NCI-H1417 (cell line): ENCODE results near the gene RPS14.

Experiments used
- DNase-seq, 3 experiments: peaks; one replicate each; lab custom pipeline; 2025; lab: John Stamatoyannopoulos, UW

RPS14 gene

GRCh38 chr5:150449517-150450339 lies at the start of gene RPS14:
RPS14 (minus strand) TSS chr5:150449739; CDS start chr5:150447733, 2,006 bp downstream.
- peak; percentile 84 to 95 (median 92) for DNase-seq

- no peak for DNase-seq
These were observed 49.4 kb upstream of the RPS14 start for GRCh38 chr5:150498971-150499370.

GRCh38 chr5:150498501-150498900 lies 49.0 kb upstream of the RPS14 start:
- peak in 1 of 3 experiments; percentile 2 for DNase-seq

GRCh38 chr5:150497989-150498317 lies 48.4 kb upstream of the RPS14 start:
- DNase-seq: no peak

GRCh38 chr5:150497274-150497988 lies 47.9 kb upstream of the RPS14 start:
- no peak for DNase-seq

- no peak for DNase-seq
These were observed 47.0 kb upstream of the RPS14 start for GRCh38 chr5:150496534-150496933.

- DNase-seq: no peak
These were observed 46.6 kb upstream of the RPS14 start for GRCh38 chr5:150496098-150496497.

GRCh38 chr5:150492621-150493020 lies 43.1 kb upstream of the RPS14 start:
- DNase-seq: no peak

GRCh38 chr5:150491876-150492275 lies 42.3 kb upstream of the RPS14 start:
- peak in 1 of 3 experiments; percentile 18 for DNase-seq

GRCh38 chr5:150490754-150491153 lies 41.2 kb upstream of the RPS14 start:
- no peak for DNase-seq

GRCh38 chr5:150490296-150490669 lies 40.7 kb upstream of the RPS14 start:
- no peak for DNase-seq

GRCh38 chr5:150489360-150490295 lies 40.1 kb upstream of the RPS14 start:
- no peak for DNase-seq

- DNase-seq: no peak
These were observed 39.2 kb upstream of the RPS14 start for GRCh38 chr5:150488519-150489359.

- DNase-seq: peak in 2 of 3 experiments; percentile 8 to 31
These were observed 37.9 kb upstream of the RPS14 start for GRCh38 chr5:150487199-150488061.

- peak; percentile 36 to 79 (median 62) for DNase-seq
These were observed 37.1 kb upstream of the RPS14 start for GRCh38 chr5:150486402-150487198.

- peak in 2 of 3 experiments; percentile 62 to 72 for DNase-seq
These were observed 36.3 kb upstream of the RPS14 start for GRCh38 chr5:150485693-150486401.

GRCh38 chr5:150484964-150485692 lies 35.6 kb upstream of the RPS14 start:
- DNase-seq: peak in 2 of 3 experiments; percentile 48 to 62

- no peak for DNase-seq
These were observed 32.5 kb upstream of the RPS14 start for GRCh38 chr5:150481972-150482406.
